Measurements from ENCODE around the gene GSS.

DNA sequence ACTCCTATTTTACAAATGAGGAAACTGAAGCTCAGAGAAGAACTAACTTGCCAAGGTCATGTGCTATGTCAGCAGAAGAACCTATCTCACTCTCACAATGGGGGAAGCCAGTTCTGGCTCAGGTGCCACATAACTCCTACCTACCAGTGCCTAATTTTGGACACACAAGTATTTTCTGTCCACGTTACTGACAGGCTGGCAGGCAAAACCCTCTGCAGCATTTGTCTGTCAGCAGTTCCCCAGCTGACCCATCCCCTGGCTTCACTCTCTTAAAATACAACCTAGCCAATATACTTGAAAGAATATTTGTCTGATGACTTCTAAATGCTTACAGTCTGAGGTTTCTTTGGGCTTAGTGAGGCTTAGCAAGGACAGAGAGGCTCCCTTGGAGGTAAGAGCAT is 15.5 kb downstream of the GSS start:
- TF ChIP-seq, protein P1, sequence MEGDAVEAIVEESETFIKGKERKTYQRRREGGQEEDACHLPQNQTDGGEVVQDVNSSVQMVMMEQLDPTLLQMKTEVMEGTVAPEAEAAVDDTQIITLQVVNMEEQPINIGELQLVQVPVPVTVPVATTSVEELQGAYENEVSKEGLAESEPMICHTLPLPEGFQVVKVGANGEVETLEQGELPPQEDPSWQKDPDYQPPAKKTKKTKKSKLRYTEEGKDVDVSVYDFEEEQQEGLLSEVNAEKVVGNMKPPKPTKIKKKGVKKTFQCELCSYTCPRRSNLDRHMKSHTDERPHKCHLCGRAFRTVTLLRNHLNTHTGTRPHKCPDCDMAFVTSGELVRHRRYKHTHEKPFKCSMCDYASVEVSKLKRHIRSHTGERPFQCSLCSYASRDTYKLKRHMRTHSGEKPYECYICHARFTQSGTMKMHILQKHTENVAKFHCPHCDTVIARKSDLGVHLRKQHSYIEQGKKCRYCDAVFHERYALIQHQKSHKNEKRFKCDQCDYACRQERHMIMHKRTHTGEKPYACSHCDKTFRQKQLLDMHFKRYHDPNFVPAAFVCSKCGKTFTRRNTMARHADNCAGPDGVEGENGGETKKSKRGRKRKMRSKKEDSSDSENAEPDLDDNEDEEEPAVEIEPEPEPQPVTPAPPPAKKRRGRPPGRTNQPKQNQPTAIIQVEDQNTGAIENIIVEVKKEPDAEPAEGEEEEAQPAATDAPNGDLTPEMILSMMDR (IDR thresholded peaks at IDR 0.05 in 2 of 3, conservative IDR thresholded peaks at IDR 0.05 in 1 of 3; ENCODE audit: borderline replicate concordance in 1 of 3, insufficient read depth in 1 of 3, low read depth in 2 of 3, low read length in 2 of 3): no peak
- no peak for TF ChIP-seq RAD21 (IDR thresholded peaks at IDR 0.05; ENCODE audit: low read depth)
- no peak for TF ChIP-seq CBX3 (IDR thresholded peaks at IDR 0.05; ENCODE audit: low read depth)
- no peak for TF ChIP-seq SP1 (IDR thresholded peaks at IDR 0.05; ENCODE audit: low read depth)
- TF ChIP-seq, protein P2, sequence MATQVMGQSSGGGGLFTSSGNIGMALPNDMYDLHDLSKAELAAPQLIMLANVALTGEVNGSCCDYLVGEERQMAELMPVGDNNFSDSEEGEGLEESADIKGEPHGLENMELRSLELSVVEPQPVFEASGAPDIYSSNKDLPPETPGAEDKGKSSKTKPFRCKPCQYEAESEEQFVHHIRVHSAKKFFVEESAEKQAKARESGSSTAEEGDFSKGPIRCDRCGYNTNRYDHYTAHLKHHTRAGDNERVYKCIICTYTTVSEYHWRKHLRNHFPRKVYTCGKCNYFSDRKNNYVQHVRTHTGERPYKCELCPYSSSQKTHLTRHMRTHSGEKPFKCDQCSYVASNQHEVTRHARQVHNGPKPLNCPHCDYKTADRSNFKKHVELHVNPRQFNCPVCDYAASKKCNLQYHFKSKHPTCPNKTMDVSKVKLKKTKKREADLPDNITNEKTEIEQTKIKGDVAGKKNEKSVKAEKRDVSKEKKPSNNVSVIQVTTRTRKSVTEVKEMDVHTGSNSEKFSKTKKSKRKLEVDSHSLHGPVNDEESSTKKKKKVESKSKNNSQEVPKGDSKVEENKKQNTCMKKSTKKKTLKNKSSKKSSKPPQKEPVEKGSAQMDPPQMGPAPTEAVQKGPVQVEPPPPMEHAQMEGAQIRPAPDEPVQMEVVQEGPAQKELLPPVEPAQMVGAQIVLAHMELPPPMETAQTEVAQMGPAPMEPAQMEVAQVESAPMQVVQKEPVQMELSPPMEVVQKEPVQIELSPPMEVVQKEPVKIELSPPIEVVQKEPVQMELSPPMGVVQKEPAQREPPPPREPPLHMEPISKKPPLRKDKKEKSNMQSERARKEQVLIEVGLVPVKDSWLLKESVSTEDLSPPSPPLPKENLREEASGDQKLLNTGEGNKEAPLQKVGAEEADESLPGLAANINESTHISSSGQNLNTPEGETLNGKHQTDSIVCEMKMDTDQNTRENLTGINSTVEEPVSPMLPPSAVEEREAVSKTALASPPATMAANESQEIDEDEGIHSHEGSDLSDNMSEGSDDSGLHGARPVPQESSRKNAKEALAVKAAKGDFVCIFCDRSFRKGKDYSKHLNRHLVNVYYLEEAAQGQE (IDR thresholded peaks at IDR 0.05; ENCODE audit: low read depth): no peak
- TF ChIP-seq POLR2A (IDR thresholded peaks at IDR 0.05; ENCODE audit: borderline replicate concordance, extremely low read depth, insufficient read depth, insufficient read length): no peak
- no peak for TF ChIP-seq EZH2 (IDR thresholded peaks at IDR 0.05)
- TF ChIP-seq CEBPB (IDR thresholded peaks at IDR 0.05; ENCODE audit: low read depth): no peak

Measured in HCT116 (cell line).